HTR-8/SVneo (cell line): ENCODE results near the gene XPO4.
"Not testable (repeated sequence)": the region's sequence is repeated elsewhere in the genome, so short reads cannot be mapped to it uniquely, and the experiment has no call there.

Experiments
- DNase-seq: peaks from one replicate; pipeline ENCODE4 v3.0.0; 2011; ENCODE audit warnings: low spot score, mixed read lengths; ENCODE audit not compliant: insufficient read length
- FAIRE-seq: peaks from 2 replicates; lab custom pipeline; 2011; peaks lifted over from hg19 to GRCh38; lab: Jason Lieb, UNC

XPO4 gene

GRCh38 chr13:20894245-20894644, 8.3 kb downstream of the XPO4 start:
- no peak for FAIRE-seq
- DNase-seq = no peak

DNA sequence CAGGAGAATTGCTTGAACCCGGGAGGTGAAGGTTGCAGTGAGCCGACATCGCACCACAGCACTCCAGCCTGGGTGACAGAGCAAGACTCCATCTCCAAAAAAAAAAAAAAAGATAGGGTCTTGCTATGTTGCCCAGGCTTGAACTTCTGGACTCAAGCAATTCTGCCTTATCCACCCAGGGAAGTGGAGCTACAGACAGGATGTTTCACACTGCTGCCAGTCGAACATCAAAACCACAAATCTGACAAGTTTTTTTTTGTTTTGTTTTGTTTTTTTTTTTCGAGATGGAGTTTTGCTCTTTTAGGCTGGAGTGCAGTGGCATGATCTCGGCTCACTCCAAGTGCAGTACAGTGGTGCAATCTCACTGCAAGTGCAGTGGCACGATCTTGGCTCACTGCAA, 10.8 kb downstream of the XPO4 start:
- FAIRE-seq (no peak), DNase-seq (no peak)

DNA sequence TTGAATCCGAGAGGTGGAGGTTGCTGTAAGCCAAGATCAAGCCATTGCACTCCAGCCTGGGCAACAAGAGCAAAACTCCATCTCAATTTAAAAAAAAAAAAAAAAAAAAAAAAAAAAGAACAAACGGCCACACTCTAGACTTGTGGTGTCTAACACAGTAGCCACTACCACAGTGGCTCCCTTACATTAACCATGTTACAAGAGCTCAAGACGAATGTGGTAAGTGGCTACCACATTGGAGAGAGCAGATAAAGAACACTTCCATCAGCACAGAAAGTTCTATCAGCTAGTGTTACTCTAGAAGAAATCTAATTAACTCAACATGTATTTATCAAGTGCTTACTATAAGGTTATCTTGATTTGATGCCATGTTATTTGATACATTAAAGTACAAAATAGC, 11.5 kb downstream of the XPO4 start:
- DNase-seq (no peak), FAIRE-seq (no peak)

GRCh38 chr13:20890540-20890939, 12.0 kb downstream of the XPO4 start:
- not testable (repeated sequence) for DNase-seq, FAIRE-seq

GRCh38 chr13:20882206-20882605, 20.3 kb downstream of the XPO4 start:
- no peak for DNase-seq
- no peak for FAIRE-seq

GRCh38 chr13:20877902-20878301, 24.6 kb downstream of the XPO4 start:
- DNase-seq (no peak), FAIRE-seq (no peak)

DNA sequence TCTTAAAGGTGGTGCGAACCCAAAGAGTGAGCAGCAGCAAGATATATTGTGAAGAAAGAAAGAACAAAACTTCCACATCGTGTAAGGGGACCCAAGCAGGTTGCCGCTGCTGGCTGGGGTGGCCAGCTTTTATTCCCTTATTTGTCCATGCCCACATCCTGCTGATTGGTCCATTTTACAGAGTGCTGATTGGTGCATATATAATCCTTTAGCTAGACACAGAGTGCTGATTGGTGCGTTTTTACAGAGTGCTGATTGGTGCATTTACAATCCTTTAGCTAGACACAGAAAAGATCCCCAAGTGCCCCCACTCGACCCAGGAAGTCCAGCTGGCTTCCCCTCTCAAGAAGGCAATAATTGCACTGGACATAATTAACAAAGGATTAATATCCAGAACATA, 25.7 kb downstream of the XPO4 start:
- DNase-seq, FAIRE-seq: not testable (repeated sequence)

DNA sequence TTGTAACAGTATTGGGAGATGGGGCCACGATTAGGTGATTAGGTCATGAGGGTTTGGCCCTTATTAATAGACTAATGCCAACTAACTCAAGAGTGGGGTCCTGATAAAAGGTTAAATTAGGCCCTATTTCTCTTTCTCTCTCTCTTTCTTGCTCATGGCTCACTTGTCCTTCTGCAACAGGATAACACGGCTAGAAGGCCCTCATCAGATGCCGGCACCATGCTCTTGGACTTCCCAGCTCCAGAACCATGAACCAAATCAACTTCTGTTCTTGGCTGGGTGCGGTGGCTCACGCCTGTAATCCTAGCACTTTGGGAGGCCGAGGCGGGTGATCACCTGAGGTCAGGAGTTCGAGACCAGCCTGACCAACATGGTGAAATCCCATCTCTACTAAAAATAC, 28.1 kb downstream of the XPO4 start:
- DNase-seq, FAIRE-seq: not testable (repeated sequence)

GRCh38 chr13:20873348-20873747, 29.2 kb downstream of the XPO4 start:
- DNase-seq (no peak), FAIRE-seq (no peak)

DNA sequence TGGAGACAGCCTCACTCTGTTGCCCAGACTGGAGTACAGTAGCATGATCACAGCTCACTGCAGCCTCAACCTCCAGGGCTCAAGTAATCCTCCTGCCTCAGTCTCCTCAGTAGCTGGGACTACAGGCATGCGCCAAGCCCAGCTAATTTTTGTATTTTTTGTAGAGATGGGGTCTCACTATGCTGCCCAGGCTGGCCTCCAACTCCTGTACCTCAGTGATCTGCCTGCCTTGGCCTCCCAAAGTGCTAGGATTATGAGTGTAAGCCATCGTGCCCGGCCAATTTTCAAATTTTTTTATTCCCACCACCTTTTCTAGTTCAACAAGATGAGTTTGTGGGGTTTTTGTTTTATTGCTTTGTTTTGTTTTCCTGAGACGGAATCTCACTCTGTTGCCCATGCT, 31.7 kb downstream of the XPO4 start:
- FAIRE-seq = no peak
- DNase-seq = no peak

- no peak for FAIRE-seq
- DNase-seq = no peak
These were observed 33.0 kb downstream of the XPO4 start for GRCh38 chr13:20869540-20869939.

DNA sequence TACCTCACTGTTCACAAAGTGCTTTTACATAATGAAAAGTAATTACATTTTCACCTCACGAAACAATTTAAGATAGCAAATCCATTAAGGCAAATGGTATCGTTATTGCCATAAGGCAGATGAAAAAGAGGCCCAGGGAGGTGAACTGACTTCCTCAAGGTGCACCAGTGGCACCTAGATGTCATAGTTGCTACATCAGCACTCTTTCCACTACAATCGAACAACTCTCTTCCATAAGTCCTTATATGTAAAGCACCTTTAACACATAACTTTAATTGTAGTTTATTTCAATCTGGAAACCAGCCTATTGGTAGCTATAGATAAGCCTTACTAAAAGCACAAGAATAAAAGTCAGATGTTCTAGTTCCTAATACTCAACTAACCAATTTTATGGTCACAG, 35.1 kb downstream of the XPO4 start:
- no peak for FAIRE-seq

DNA sequence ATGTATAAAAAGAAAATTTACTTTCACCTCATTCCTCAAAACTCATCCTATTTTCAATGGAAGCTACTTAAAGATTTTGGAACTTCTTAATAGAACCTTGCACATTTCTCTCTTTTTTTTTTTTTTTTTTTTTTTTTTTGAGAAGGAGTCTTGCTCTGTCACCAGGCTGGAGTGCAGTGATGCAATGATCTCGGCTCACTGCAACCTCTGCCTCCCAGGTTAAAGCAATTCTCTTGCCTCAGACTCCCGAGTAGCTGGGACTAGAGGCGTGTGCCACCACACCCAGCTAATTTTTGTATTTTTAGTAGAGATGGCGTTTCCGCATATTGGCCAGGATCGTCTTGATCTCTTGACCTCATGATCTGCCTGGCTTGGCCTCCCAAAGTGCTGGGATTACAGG, 40.9 kb downstream of the XPO4 start:
- not testable (repeated sequence) for FAIRE-seq, DNase-seq

More for the DNA sequence above, 35.1 kb downstream of the XPO4 start:
- DNase-seq = no peak

GRCh38 chr13:20860844-20861243, 41.7 kb downstream of the XPO4 start:
- no peak for FAIRE-seq
- no peak for DNase-seq

DNA sequence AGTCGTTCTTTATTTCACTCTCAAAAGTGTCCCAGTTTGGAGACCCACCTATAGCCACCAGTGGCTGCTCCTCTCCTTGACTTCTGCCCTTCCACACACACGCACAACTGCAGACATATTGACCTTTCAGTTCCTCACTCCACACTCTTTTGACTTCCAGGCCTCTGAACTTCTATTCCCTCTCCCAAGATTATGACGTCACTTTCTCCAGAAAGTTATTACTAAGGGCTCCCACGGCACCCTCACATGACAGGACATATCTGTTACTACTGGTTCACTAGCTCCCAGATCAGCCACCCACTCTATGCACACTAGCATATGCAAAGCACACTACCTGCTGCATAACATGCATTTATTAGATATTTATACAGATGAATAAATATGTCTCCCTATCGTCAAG, 45.9 kb downstream of the XPO4 start:
- FAIRE-seq (no peak), DNase-seq (no peak)

GRCh38 chr13:20851844-20852402, 50.6 kb downstream of the XPO4 start:
- FAIRE-seq = no peak
- no peak for DNase-seq

DNA sequence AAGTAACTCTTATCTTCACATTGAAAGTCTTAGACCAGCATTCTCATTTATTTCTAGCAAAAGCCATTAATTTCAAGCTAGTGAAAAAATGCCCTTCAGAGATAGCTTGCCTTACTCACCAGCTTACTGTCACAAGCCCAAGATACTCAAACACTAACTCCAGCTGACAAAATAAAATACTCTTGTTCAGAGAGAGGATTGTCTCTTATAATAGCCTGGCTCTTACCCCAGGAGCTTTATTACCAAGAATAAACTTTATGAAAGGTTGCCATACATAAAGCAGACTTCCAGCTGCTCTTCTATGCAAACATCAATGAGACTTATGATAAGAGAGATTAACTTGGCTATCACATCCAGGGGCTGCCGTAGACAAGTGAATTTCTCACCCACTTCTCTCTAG, 53.6 kb downstream of the XPO4 start:
- no peak for FAIRE-seq

GRCh38 chr13:20848203-20848602, 54.3 kb downstream of the XPO4 start:
- no peak for DNase-seq
- FAIRE-seq = no peak

More for the DNA sequence above, 53.6 kb downstream of the XPO4 start:
- no peak for DNase-seq

DNA sequence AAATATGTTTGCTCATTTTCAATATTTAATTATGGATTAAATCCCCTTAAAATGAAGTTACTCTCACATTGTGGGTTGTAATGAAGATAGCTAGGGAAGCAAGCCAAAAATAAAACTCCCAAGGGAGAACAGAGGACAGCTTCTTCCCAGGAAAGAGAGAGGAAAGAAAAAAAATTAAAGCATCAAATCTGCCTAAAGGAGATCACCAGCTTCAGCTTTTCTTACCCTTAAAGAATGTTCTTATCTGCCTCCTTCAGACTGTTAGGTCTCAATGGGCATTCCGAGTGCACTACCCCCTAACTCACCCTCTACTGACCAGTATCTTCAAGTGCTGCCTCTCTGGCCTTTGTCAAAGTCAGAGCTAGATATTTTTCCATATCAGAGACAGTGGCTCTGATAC, 55.2 kb downstream of the XPO4 start:
- no peak for FAIRE-seq
- no peak for DNase-seq

GRCh38 chr13:20843166-20843565, 59.4 kb downstream of the XPO4 start:
- DNase-seq = no peak
- FAIRE-seq = no peak

DNA sequence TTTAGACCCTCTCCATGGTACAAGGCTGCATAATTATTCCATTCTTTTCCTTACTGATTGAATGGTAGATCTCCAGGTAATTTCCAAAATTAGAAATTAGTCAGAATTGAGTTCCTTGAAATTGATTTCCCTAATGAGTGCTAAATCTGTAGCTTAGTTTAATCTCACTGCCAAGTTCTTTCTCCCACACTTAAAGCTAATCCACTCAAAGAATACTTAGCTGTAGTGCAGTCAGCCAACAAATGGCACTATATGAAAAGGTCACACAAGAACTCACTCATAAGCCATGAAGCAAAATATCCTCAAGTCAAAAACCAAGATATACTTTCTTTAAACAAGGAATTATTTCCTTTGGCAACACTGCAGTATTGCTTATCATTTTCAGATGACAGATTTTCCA, 62.0 kb downstream of the XPO4 start:
- DNase-seq (no peak), FAIRE-seq (no peak)

GRCh38 chr13:20833900-20834679, 68.5 kb downstream of the XPO4 start:
- DNase-seq (no peak), FAIRE-seq (no peak)
